Stimulated activated CD8-positive, alpha-beta memory T cell treated with anti-CD3 and anti-CD28 coated beads, Interleukin-4, amount 100 ng/mL, for 1 hour (primary cell): ENCODE results near the gene KIF26A.

Source experiments
- DNase-seq, 2 donors: peaks; one replicate each; pipeline ENCODE4 v3.0.0-alpha.2; 2020; ENCODE audit warnings: low read depth in 2 of 2, low spot score in 1 of 2

Gene KIF26A

DNA sequence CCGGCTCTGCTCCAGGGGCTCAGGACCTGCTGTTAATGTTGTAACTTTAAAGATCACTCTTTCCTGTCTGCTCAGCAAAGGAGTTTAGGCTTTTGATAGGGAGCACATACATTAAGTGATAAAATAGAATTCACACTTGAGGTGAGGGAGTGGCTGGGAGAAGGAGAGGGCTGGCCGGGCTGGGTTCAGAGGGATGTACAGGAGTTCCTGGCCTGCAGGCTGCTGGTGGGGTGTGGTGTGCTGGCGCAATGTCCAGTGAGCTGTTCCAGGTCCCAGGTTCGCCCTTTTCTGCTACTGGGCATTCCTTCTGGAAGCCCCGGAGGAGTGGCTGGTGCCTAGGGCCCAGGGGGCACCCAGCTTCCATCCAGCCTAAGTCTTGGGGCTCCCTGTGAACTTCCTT lies 17.8 kb downstream of the KIF26A start:
- DNase-seq = no peak

DNA sequence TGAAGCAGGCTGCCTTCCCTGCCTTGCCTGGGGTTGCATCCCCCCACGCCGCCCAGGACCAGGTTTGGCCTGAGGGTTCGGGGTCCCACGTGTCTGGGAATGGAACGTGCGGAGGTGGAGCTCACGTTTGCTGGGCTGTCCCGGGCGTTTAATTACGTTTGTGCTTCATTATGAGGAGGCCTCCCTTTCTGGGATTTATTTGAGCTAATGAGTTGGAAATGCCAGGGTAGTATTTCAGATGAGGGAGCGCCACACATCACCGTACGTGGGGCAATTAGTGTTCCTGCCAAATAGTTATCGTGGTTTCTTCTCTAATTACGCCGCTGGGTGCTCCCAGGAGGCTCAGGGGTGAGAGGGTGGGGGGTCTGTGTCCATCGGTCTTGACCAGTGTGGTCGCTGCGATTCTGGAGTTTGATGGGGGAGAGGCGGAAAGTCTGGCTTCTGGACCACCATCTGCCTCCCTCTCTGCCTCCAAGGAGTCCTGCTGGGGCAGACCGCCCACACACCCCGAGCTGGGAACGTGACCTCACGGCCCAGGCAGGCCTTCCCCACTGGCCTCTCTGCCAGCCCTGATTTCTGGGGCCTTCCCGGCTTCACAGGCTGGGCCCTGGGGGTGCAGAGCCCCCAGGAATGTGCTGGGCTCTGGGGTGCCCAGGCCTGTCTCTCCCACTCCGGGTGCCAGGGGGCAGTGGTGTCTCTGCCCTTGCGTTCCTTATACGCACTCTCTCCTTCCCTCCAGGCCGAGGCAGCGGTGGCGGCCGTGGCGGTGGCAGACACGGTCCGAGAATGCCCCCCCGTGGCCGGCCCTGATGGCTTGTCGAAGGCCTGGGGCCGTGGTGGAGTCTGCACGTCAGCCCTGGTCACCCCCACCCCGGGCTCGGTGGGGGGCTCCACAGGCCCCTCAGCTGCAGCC lies 18.9 kb downstream of the KIF26A start:
- no peak for DNase-seq

DNA sequence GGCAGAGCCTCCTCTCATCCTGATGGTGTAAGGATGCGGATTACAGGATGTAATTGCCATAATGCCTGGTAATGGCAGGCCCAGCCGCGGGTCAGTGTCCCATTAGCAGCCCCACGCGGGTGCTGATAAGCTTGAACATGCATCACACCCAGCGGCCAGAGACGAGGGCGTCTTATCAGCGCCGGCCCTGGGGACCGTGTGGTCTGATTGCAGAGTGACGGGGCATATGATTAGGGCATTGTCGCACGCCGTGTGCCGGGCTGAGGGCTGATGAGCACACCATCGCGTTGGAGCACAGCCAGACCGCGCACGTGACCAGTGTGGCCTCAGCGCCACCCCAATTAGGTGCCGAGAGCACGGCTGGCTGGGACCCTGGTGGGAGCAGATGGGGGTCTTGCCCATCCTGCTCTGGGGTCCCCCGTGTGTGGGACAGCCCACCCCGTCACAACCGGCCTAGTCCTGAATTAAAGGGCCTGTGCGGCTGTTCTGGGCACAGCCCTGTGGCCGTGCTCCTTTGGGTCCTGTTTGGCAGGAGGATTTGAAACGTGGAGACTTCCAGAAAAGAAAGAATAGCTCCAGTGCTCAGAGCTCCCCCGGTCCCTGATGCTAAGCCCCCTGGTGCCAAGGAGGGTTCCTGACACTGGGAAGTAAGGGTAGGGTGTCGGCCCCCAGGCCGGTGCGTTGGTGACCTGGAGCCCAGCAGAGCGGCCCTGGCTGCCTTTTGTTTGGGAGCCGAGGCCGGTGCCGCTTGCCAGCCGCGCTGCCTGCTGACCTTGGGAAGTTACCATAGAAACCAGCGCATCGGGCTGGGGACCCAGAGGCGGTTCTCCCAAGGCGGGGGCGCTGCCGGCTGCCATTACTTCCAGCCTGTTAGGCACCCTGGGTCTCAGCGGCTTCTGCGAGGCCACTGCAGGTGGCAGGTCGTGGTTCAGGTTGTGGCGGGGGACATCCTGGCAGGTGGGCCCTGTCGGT lies 20.7 kb downstream of the KIF26A start:
- DNase-seq = no peak

DNA sequence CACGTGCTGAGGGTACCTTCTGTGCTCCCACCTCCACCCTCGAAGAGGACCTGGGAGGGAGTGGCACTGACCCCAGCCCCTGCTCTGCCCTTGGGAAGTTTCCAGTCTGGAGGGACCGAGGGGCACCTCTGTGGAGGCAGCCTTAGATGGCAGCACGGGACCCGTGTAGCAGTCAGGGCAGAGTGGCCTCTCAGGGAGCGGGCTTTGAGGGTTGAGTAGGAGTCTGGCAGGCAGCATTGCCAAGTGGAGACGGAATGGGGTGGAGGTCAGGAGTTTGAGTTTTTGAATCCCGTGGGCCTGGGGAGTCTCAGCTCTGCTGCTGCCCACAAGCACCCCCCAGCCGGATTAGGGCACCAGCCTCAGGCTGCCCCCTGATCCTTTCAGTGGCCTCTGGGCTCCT lies 21.6 kb downstream of the KIF26A start:
- no peak for DNase-seq

DNA sequence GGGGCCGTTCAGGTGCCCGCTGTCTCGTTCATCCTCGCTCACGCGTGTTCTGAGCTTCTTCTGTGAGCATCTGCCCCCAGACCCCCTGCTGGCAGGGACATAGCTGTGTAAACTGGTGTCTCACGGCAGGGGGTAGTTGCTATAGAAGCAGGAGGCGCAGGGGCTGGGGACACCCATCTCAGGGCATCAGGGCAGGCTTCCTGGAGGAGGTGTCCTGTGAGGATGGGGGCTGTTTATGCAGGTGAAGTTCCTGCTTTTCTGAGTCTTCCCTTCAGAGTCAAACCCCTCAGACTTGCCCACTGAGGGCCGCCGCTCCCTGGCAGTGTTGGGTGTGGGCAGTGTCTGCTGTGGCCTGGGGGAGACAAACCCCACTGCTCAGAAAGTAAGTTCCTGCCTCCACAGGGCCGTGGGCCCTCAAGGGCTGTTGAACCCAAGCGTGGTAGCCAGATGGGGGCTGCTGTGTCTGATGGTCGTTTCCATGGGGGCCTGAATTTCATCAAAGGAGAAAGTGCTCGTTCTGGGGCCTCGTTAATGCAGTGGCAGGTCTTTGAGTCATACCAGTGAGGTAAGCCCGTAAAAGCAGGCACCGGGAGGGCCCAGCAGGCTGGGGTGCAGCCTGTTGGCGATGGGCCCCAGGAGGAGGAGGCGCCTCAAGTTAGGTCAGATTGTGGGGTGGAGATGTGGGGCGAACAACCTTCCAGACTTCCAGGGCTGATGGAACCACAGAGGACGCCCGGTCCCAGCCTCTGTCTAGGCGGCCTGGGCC lies 23.4 kb downstream of the KIF26A start:
- DNase-seq = no peak

DNA sequence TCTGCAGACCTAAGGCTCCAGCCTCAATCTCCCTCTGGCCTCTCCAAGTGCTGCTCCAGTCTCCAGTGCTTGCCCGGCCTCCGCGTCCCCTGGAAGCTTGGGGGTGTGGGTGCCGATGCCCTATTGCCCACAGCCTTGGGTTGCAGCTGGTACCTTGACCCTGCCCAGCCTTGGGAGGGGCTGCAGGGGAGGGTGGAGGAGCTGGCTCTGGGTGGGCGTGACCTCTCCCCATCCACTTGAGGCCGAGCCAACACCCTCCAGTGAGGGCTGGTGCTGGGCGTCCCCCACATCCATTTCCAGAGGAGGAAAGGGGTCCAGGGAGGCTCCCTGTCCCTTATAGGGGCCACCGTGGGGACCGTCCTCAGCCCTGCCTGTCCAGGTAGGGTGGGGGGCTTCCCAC lies 24.1 kb downstream of the KIF26A start:
- DNase-seq = no peak

DNA sequence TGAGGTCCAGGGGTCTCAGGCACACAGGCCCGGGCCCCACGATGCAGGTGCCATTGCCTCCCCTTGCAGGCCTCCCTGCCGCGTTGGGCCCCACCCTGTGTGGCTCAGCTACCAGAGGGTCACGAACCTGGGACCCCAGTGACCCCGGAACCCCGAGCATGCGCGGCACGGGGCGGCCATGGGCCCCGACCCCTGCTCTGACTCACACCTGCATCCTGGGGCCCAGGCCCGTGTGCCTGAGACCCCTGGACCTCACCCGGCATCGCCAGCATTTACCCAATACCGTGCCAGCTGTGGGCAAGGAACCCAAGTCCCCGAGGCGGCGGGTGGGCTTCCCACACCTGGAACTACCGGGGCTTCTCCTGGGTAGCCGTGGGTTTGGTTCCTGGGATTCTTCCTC lies 25.2 kb downstream of the KIF26A start:
- DNase-seq = no peak

DNA sequence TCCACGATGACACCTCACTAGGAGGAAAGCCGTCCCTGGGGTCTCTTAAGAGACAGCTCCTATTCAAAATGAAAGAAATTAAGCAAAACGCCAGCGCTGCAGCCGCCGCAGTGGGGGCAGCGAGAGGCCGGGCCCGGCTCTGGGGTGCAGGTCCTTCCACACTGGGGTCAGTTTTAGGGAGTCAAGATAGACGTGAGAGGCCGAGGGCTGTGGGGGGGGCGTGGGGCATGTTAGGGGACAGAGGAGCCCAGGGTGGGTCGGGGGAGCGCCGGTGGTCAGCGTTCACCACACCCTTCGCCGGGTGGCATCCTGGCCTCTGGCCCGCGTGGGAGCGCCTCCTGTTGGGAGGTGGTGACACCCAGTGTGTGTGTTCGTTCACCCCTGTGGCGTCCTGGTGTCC lies 25.7 kb downstream of the KIF26A start:
- DNase-seq = no peak

DNA sequence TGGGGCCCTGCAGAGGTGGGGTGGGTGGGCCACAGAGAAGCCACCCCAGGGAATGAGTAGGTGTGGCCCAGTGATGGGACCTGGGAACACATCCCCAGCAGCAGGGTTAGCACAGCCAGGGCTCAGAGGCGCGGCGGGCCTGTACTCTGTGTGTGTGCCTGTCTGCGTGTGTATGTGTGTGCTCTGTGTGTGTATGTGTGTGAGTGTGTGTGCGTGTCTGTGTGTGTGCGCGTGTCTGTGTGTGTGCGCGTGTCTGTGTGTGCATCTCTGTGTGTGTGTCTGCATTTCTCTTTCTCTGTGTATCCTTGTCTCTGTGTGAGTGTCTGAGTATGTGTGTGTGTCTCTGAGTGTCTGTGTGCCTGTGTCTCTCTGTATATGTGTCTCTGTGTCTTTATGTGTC lies 26.1 kb downstream of the KIF26A start:
- DNase-seq = no peak

DNA sequence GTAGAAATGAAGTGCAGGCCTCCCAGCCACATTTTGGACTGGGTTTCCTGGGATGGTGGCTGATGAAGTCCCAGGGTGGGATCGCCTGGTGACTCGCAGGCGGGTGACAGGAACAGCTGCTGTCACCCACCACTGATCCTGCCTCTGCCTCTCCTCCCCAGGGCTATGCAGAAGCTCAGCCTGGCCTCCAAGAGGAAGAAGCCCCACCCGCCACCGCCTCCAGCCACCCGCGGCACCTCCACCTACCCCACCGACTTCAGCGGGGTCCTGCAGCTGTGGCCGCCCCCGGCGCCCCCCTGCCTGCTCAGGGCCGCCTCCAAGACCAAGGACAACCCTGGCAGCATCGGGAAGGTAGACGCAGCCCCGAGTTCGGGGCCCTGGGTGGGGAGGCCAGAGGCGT lies 28.3 kb downstream of the KIF26A start:
- no peak for DNase-seq

DNA sequence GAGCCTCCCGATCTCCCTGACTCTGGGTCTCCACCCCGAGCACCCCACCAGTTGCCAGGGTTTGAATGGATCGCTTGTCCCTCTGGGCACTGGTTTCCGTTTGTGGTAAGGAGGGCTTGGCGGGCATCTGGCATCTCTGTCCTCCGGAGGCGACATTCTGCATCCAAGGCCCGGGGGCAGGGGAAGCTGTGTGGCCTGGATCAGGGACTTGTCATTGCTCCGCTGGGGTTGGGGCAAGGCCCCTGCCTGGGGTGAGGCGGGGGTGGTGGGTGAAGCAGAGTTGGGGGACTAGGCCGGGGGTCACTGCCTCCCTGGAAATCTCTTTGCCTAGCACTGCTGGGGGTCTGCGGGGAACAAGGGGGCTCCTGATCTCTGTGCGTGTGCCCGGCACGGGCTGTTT lies 30.2 kb downstream of the KIF26A start:
- no peak for DNase-seq

DNA sequence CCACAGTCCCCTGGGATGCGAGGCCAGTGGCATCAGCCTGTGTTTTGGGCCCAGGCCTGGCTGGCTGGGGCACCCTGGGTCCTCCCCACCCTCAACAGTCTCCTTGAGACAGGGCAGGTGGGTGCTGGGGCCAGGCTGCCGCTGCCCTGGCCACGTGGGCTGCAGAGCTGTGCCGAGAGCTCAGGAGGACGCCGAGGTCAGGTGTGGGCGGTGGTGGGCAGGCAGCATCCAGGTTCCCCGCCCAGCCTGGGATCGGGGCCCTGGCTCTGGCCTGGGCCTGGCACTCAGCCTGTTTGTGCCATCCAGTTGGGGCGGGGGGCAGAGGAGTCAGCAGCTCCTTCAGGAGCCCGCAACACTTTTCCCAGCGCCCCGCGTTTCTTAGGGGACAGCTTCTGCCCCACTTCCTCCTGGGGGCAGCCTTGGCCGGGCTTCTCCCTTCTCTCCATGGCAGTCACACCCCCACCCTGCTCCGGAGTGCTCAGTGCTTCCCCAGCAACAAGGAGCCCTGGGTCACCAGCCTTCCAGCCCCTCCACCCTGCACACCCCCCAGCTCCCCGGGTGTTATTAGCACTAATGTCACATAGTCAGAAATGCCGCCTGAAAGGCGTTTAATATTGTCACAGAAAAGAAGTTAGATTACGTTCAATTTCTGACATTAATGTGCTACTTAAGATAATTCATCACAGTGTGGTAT lies 30.8 kb downstream of the KIF26A start:
- DNase-seq = no peak

DNA sequence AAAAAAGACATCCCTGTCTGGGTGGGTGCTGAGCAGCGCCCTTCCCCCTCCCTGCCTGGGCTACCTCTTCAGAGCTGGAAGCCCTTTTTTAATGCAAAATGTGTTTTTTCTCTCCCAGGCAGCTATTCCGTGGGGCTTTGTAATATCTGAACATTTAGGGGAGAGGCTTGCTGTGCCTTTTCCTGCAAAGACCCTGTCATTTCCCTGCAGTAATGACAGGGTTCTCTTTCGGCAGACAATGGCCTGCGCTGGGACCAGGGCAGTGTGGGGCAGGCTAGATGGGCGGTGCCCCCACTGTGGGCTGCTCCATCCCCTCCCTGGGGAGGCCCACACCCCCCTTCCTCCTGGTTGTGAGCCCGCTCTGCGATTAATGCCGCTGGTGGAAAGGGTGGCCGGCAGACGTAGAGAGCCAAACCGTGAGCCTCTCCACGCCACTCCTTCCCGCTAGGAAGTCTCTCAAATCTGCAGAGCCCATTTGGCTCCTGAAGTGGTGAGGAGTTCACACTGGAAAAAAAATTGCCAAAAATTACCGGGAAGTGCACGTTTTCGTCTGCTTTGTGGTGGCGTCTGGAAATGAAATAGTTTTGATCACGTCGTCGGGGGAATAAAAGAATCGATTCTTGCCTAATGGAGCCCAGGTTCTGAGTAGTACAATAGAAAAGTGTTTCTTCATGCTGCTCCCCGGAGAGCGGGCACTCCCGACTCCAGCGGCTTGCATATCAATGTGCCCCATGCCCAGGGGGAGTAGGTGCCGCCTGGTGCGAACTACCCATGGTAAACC lies 31.5 kb downstream of the KIF26A start:
- DNase-seq = no peak

DNA sequence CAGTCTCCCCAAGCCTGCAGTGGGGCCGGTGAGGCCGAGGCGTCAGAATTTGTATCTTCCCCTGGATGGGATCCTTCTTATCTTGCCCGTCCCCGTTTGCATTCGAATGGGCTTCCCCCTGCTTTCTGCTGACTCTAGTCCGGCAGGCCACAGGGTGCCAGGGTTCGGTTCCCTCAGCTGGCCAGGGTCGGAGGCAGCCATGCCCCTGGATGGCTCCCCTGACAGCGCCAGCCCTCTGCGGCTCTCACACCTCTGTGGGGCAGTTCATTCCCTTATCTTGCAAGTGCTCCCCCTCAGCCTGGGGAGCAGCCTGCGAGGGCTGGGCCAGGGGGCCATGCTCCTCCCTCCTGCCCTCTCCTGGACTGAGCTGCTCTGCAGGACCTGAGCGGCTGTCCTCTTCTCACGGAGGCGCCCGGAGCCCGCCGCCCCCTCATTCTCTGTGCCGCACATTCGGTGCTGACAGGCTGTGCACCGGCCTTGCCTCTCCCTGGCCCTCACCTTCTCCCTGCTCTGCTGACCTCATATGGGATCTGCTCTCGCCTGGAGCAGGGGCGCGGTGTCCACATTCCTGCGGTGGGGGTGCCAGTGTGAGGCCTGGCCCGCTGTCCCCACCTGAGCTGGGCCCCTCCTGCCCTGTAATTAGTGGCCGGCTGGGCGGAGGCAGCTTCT lies 32.8 kb downstream of the KIF26A start:
- DNase-seq = no peak

DNA sequence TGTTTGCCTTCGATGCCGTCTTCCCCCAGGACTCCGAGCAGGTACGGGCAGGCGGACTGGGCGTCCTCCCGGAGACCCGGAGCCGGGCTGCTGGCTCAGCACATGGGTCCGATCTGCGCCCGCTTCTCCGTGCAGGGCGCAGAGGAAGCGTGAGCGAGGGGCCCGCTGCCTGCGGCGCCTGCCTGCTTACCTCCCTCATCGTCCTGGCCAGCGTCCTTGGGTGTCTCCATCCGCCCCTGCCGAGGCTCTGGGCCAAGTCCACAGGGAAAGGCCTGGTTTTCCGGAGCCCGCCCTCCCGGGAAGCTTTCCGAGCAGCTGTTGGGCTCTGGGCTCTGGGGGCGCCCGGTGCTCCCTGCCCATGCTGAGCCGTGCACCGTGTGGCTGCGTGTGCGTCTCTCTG lies 33.5 kb downstream of the KIF26A start:
- DNase-seq = no peak

DNA sequence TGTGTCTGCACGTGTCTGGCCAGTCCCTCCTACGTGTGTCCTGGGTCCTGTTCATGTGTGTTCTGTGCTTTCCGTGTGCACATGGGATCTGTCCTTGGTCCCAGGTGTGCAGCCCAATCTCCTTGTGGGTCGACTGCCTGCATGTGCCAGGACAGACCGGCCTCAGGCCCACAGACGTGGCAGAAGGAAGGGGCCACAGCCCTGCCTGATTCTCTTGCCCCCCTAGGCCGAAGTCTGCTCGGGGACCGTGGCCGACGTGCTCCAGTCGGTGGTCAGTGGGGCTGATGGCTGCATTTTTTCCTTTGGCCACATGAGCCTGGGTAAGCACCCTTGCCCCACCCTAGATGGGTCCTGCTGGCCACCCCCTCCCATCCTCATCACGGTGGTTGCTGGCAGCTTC lies 34.0 kb downstream of the KIF26A start:
- no peak for DNase-seq

DNA sequence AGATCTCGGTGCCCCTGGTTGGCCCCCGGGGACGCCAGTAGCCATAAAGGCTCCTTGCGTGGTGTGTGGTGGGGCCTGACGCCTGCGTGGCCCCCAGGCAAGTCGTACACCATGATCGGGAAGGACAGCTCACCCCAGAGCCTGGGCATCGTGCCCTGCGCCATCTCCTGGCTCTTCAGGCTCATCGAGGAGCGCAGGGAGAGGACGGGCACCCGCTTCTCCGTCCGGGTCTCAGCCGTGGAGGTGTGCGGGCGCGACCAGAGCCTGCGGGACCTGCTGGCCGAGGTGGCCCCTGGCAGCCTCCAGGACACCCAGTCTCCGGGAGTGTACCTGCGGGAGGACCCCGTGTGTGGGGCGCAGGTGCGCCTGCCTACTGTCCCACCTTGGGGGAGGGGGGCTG lies 34.5 kb downstream of the KIF26A start:
- DNase-seq = no peak

DNA sequence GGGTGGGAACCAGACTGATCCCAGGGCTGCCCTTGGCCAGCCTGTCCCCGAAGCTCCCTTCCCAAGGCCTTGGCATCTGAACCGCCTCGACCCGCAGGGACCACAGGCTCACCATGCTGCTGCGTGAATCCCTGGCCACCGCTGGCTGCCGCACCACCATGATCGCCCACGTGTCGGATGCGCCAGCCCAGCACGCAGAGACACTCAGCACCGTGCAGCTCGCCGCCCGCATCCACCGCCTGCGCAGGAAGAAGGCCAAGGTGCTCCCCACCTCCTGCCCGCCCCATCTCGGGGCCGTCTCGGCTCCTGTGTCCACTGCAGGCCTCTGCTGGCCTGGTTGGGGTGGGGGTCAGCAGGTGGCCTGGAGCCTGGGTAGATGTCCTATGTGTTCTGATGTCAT lies 35.7 kb downstream of the KIF26A start:
- no peak for DNase-seq

DNA sequence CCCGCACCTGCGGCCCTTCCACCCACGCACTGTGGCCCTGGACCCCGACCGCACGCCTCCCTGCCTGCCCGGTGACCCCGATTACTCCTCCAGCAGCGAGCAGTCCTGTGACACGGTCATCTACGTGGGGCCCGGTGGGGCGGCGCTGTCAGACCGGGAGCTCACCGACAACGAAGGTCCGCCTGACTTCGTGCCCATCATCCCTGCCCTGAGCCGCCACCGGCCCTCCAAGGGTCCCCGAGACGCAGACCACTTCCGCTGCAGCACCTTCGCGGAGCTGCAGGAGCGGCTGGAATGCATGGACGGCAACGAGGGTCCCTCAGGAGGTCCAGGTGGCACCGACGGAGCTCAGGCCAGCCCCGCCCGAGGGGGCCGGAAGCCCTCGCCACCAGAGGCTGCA lies 36.7 kb downstream of the KIF26A start:
- no peak for DNase-seq
